GM23248 (cell line): ENCODE data around the gene PPIA.

ENCODE experiments used
- EZH2 ChIP-seq: fragments of 200-600 bp; sonication (generic); IDR thresholded peaks from 2 replicates; pipeline ENCODE4 v1.6.1; 2018; ENCODE audit warnings: antibody characterized with exemption, mild to moderate bottlenecking; ENCODE audit not compliant: insufficient read depth, poor library complexity, severe bottlenecking
- EZH2phosphoT487 ChIP-seq: fragments of 200-600 bp; sonication (generic); IDR thresholded peaks from 2 replicates; pipeline ENCODE4 v1.6.1; 2018; ENCODE audit warnings: antibody characterized with exemption, moderate library complexity, mild to moderate bottlenecking, low read depth; ENCODE audit not compliant: insufficient read depth

DNA sequence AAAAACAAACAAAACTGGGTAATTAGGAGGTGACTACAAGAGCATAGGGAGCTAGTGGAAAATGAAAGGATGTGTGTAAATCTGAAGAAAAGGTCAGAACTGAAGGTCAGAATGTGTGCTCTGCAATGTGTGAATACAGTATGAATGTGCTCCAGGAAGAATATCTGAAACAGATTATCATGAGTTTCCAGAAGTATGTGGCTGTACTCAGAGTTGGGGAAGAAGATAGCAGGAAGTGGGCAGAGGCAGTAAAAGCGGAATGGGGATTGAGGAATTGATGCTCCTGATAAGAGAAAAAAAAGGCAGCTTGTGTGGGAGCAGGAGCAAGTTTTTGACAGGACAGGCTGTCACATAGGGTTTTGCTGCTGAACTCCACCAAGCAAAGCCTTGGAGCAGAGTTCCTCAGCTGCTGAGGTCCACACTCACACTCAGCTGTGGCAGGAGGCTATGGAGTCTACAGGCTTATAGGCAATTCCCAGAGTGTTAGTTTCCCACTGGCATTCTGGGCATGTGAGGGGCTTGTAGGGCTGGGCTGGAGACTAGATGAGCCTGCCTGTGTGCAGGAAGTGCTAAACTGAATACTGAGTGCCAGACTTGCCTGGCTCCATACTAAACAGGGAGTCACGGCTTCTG lies 28.5 kb downstream of the PPIA start:
- TF ChIP-seq EZH2, result no peak
- no peak for TF ChIP-seq EZH2phosphoT487
